ENCODE results near the gene ASIC2. TPM values are rescaled to one million over a fixed set of nuclear protein-coding genes. Genes with fewer than 3 reads are reported as not detected.

ASIC2 gene
- total RNA-seq, 1 experiment from 2014 or later: 4.1 TPM

DNA sequence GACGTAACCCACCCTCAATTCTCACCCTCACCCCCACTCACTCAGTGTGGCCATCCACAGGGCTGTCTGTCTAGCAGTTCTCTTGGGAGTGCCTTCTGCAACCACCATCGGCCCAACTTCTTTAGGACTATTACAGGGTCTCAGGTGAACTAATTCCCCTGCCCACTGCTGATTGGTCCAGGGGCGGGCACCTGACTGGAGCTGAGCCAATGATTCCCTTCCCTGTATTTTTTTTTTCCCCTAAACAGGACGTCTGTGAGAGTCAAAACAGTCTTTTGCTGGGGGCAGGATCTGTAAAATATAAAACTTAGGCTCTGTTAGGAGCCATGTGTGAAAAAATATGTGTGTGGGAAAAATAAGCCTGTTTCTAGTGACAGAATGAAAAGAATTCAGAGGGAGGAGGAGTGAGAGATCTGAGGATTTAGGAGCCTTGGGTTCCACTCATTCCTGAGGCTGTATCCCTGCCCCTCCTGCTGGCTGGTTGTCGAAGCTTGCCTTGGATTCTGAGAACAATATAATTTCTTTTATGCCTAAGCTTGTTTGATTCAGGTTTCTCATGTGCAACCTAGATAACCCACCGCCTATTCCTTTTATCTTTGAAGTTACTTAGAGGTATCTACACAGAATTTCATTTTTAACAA lies 186.4 kb downstream of the ASIC2 start:
- Histone ChIP-seq H3K9me3 (ENCODE audit: control insufficient read depth, insufficient read depth, low read depth, low read length) (no peaks in the 10 kb centered on the region), H3K4me3 (ENCODE audit: low read depth in 2 of 2, low read length in 2 of 2) (no peak overlapping the region), H3K4me1 (ENCODE audit: control insufficient read depth, insufficient read depth, low read length) (no peaks in the 10 kb centered on the region), H3K27me3 (ENCODE audit: control insufficient read depth, insufficient read depth, low read length) (no peaks in the 10 kb centered on the region), H3K36me3 (ENCODE audit: control insufficient read depth, insufficient read depth, low read length) (no peaks in the 10 kb centered on the region), H3K27ac (ENCODE audit: low read length) (no peak overlapping the region)
- TF ChIP-seq POLR2AphosphoS5 (IDR thresholded peaks at IDR 0.05; ENCODE audit: low read depth, low read length) (no peak), SIN3A (IDR thresholded peaks at IDR 0.05; ENCODE audit: borderline replicate concordance, insufficient read depth, low read depth, low read length) (no peak), CTCF (IDR thresholded peaks at IDR 0.05) (no peak), TCF7L2 (IDR thresholded peaks at IDR 0.05; ENCODE audit: low read depth, low read length) (no peak)
- TF ChIP-seq, protein P1, sequence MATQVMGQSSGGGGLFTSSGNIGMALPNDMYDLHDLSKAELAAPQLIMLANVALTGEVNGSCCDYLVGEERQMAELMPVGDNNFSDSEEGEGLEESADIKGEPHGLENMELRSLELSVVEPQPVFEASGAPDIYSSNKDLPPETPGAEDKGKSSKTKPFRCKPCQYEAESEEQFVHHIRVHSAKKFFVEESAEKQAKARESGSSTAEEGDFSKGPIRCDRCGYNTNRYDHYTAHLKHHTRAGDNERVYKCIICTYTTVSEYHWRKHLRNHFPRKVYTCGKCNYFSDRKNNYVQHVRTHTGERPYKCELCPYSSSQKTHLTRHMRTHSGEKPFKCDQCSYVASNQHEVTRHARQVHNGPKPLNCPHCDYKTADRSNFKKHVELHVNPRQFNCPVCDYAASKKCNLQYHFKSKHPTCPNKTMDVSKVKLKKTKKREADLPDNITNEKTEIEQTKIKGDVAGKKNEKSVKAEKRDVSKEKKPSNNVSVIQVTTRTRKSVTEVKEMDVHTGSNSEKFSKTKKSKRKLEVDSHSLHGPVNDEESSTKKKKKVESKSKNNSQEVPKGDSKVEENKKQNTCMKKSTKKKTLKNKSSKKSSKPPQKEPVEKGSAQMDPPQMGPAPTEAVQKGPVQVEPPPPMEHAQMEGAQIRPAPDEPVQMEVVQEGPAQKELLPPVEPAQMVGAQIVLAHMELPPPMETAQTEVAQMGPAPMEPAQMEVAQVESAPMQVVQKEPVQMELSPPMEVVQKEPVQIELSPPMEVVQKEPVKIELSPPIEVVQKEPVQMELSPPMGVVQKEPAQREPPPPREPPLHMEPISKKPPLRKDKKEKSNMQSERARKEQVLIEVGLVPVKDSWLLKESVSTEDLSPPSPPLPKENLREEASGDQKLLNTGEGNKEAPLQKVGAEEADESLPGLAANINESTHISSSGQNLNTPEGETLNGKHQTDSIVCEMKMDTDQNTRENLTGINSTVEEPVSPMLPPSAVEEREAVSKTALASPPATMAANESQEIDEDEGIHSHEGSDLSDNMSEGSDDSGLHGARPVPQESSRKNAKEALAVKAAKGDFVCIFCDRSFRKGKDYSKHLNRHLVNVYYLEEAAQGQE (IDR thresholded peaks at IDR 0.05; ENCODE audit: insufficient read depth in 1 of 2, low read depth in 2 of 2, low read length in 1 of 2): no peak
- intact Hi-C loops (cut with micrococcal nuclease; ENCODE audit: unreplicated experiment): no loop called here
- ChIA-PET CTCF (no interaction called here), POLR2A (no interaction called here)
- no peak for DNase-seq (ENCODE audit: low read depth, low spot score)
- no peak for ATAC-seq
- BruUV-seq (replicated peaks): no TSS peak
- in situ Hi-C loops (cut with HindIII; ENCODE audit: low pct_unique_long_range_greater_than_20kb, low sequenced_read_pairs): no loop called here

GRCh38 chr17:33105911-33106310 lies 187.2 kb downstream of the ASIC2 start:
- no peaks in the 10 kb centered on the region for H3K4me1 ChIP-seq (ENCODE audit: control insufficient read depth, insufficient read depth, low read length)
- in situ Hi-C loops (cut with HindIII; ENCODE audit: low pct_unique_long_range_greater_than_20kb, low sequenced_read_pairs) (no loop called here), intact Hi-C loops (cut with micrococcal nuclease; ENCODE audit: unreplicated experiment) (no loop called here)
- no peaks in the 10 kb centered on the region for H3K36me3 ChIP-seq (ENCODE audit: control insufficient read depth, insufficient read depth, low read length)
- no peak overlapping the region for H3K27ac ChIP-seq (ENCODE audit: low read length)
- ATAC-seq (no peak), DNase-seq (ENCODE audit: low read depth, low spot score) (no peak)
- H3K27me3 ChIP-seq (ENCODE audit: control insufficient read depth, insufficient read depth, low read length): no peaks in the 10 kb centered on the region
- H3K4me3 ChIP-seq (ENCODE audit: low read depth in 2 of 2, low read length in 2 of 2): no peak overlapping the region
- no peaks in the 10 kb centered on the region for H3K9me3 ChIP-seq (ENCODE audit: control insufficient read depth, insufficient read depth, low read depth, low read length)
- ChIA-PET POLR2A (no interaction called here), CTCF (no interaction called here)
- TF ChIP-seq POLR2AphosphoS5 (IDR thresholded peaks at IDR 0.05; ENCODE audit: low read depth, low read length) (no peak), SIN3A (IDR thresholded peaks at IDR 0.05; ENCODE audit: borderline replicate concordance, insufficient read depth, low read depth, low read length) (no peak), CTCF (IDR thresholded peaks at IDR 0.05) (no peak), TCF7L2 (IDR thresholded peaks at IDR 0.05; ENCODE audit: low read depth, low read length) (no peak)
- TF ChIP-seq, protein P1 (IDR thresholded peaks at IDR 0.05; ENCODE audit: insufficient read depth in 1 of 2, low read depth in 2 of 2, low read length in 1 of 2): no peak
- BruUV-seq (replicated peaks): no TSS peak

All from Panc1 (cell line).